Fibroblast of lung (primary cell): ENCODE measurements around the gene GPC6.

ENCODE experiments used
- CTCF ChIP-seq, 2 donors: IDR thresholded peaks in 1 of 2; conservative IDR thresholded peaks in 1 of 2; 1 replicate in 1 of 2; 2 replicates in 1 of 2; pipeline ENCODE4 v1.5.1; 2011 to 2012; ENCODE audit warnings: low read length in 2 of 2, control low read depth in 1 of 2, inconsistent platforms in 1 of 2, low read depth in 1 of 2, mild to moderate bottlenecking in 1 of 2
- EZH2 ChIP-seq: IDR thresholded peaks from 2 replicates; pipeline ENCODE4 v1.5.1; 2012; ENCODE audit warnings: low read length, control low read depth, mild to moderate bottlenecking; ENCODE audit errors: missing control alignments

GRCh38 chr13:94121686-94122085, 895.1 kb downstream of the GPC6 start:
- TF ChIP-seq CTCF (conservative IDR thresholded peaks at IDR 0.05 in 1 of 2, IDR thresholded peaks at IDR 0.05 in 1 of 2; ENCODE audit: low read depth in 1 of 2, low read length in 2 of 2) (no peak), EZH2 (no peak)
